Stomach (tissue), 4 donors: ENCODE measurements around the gene C11orf54.

Source experiments
- POLR2A ChIP-seq, 4 donors: fragments of 450-650 bp; IDR thresholded peaks; one replicate each; pipeline ENCODE4 v1.6.1; 2016; ENCODE audit warnings: antibody characterized with exemption in 4 of 4, control low read depth in 2 of 4, mild to moderate bottlenecking in 1 of 4, moderate library complexity in 1 of 4
- TF ChIP-seq, protein P1 (sequence below), 7 experiments: fragments of 450-650 bp in 4 of 7; fragments of 200-600 bp in 3 of 7; sonication (generic) in 3 of 7; IDR thresholded peaks; one replicate each; pipeline ENCODE4 v1.5.1; 2016 to 2019; ENCODE audit warnings: antibody characterized with exemption in 7 of 7, control low read depth in 2 of 7, mild to moderate bottlenecking in 1 of 7

- TF ChIP-seq, protein P1, sequence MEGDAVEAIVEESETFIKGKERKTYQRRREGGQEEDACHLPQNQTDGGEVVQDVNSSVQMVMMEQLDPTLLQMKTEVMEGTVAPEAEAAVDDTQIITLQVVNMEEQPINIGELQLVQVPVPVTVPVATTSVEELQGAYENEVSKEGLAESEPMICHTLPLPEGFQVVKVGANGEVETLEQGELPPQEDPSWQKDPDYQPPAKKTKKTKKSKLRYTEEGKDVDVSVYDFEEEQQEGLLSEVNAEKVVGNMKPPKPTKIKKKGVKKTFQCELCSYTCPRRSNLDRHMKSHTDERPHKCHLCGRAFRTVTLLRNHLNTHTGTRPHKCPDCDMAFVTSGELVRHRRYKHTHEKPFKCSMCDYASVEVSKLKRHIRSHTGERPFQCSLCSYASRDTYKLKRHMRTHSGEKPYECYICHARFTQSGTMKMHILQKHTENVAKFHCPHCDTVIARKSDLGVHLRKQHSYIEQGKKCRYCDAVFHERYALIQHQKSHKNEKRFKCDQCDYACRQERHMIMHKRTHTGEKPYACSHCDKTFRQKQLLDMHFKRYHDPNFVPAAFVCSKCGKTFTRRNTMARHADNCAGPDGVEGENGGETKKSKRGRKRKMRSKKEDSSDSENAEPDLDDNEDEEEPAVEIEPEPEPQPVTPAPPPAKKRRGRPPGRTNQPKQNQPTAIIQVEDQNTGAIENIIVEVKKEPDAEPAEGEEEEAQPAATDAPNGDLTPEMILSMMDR (IDR thresholded peaks at IDR 0.05) = no peak
- TF ChIP-seq POLR2A (IDR thresholded peaks at IDR 0.05) = no peak
These were observed 3.4 kb upstream of the C11orf54 start for GRCh38 chr11:93737904-93738612.
